ENCODE results near the gene ATP12A. TPM values are rescaled to one million over a fixed set of nuclear protein-coding genes. Genes with fewer than 3 reads are reported as not detected.

ATP12A gene
- polyA plus RNA-seq, 3 donors: not detected

DNA sequence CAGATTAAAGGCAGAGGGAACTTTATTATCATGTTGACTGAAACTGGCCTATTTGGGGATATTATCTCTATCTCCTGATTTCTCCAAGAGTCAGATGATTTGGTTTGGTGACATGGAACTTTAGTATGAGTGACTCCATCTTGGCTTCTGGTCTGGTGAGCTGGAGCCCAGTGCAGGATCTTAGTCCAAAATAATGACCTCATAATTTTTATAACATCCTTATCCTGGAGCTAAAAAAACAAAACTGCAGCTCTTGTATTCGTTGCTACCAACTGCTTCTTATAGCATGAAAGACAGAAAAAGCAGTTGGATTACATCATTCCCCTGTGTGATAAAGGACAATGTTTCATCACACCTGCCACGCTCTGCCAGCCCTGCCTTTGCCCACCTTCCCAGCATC lies 44.5 kb downstream of the ATP12A start:
- no peaks in the 10 kb centered on the region for H3K9me3 ChIP-seq (replicated peaks in 1 of 2; ENCODE audit: control insufficient read depth in 1 of 2, insufficient read depth in 1 of 2, low read length in 2 of 2)
- H3K27ac ChIP-seq (ENCODE audit: low read depth in 1 of 2, low read length in 2 of 2): no peak overlapping the region
- intact Hi-C loops (cut with micrococcal nuclease): no loop called here
- H3K4me2 ChIP-seq (replicated peaks; ENCODE audit: extremely low read depth, low read length, poor library complexity, severe bottlenecking): no peak overlapping the region
- H3K36me3 ChIP-seq (replicated peaks in 1 of 2; ENCODE audit: control insufficient read depth in 1 of 2, insufficient read depth in 2 of 2, low read length in 2 of 2): no peaks in the 10 kb centered on the region
- Mint-ChIP-seq H3K4me1 (peaks cover 2% of the 10 kb centered on the region), H3K27me3 (ENCODE audit: low read depth in 3 of 3) (peaks cover 2 to 4% (median 2%) of the 10 kb centered on the region in 3 donors), H3K36me3 (no peaks in the 10 kb centered on the region), H3K27ac (no peak overlapping the region), H3K9me3 (peaks cover 0 to 2% (median 0%) of the 10 kb centered on the region in 7 donors), H3K4me3 (no peak overlapping the region)
- H3K4me3 ChIP-seq (replicated peaks in 1 of 3; ENCODE audit: low read depth in 2 of 3, low read length in 3 of 3): no peak overlapping the region
- H4K20me1 ChIP-seq (ENCODE audit: insufficient read depth, low read length): no peaks in the 10 kb centered on the region
- DNase-seq: no peak
- no peaks in the 10 kb centered on the region for H3K79me2 ChIP-seq (ENCODE audit: insufficient read depth, low read length)
- no peak overlapping the region for H2AFZ ChIP-seq (ENCODE audit: insufficient read depth, low read depth, low read length, poor library complexity, severe bottlenecking)
- no peaks in the 10 kb centered on the region for H3K4me1 ChIP-seq (ENCODE audit: control insufficient read depth in 1 of 2, insufficient read depth in 2 of 2, low read length in 2 of 2)
- TF ChIP-seq, protein P1, sequence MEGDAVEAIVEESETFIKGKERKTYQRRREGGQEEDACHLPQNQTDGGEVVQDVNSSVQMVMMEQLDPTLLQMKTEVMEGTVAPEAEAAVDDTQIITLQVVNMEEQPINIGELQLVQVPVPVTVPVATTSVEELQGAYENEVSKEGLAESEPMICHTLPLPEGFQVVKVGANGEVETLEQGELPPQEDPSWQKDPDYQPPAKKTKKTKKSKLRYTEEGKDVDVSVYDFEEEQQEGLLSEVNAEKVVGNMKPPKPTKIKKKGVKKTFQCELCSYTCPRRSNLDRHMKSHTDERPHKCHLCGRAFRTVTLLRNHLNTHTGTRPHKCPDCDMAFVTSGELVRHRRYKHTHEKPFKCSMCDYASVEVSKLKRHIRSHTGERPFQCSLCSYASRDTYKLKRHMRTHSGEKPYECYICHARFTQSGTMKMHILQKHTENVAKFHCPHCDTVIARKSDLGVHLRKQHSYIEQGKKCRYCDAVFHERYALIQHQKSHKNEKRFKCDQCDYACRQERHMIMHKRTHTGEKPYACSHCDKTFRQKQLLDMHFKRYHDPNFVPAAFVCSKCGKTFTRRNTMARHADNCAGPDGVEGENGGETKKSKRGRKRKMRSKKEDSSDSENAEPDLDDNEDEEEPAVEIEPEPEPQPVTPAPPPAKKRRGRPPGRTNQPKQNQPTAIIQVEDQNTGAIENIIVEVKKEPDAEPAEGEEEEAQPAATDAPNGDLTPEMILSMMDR (IDR thresholded peaks at IDR 0.05): no peak
- H3K9ac ChIP-seq (ENCODE audit: insufficient read depth, low read length, poor library complexity, severe bottlenecking): no peak overlapping the region
- WGBS (ENCODE audit: insufficient coverage): 31% methylated on average over 2 of the region's 2 CpGs
- H3K27me3 ChIP-seq (ENCODE audit: control insufficient read depth in 2 of 2, insufficient read depth in 2 of 2, low read length in 2 of 2): no peaks in the 10 kb centered on the region

DNA sequence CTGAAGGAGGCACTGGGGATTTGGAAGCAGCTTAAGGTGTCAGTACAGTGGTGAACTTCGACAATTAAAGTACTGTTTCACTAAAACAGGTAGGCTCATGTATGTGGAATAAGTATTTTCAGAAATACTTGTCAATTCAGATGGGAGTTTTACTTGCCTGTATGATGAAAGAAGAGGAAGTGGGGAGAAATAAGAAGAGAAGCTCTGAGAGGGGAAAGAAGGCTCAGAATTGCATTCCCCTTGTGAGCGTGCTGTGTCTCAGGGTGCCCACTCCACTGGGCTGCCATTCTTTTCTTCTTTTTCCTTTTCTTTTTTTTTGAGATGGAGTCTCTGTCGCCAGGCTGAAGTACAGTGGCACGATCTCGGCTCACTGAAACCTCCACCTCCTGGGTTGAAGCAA lies 45.2 kb downstream of the ATP12A start:
- H3K9ac ChIP-seq (ENCODE audit: insufficient read depth, low read length, poor library complexity, severe bottlenecking): no peak overlapping the region
- Mint-ChIP-seq H3K27me3 (ENCODE audit: low read depth in 3 of 3) (peaks cover 0 to 2% (median 2%) of the 10 kb centered on the region in 3 donors), H3K9me3 (peaks cover 0 to 3% (median 0%) of the 10 kb centered on the region in 7 donors), H3K27ac (no peak overlapping the region), H3K4me3 (no peak overlapping the region), H3K36me3 (no peaks in the 10 kb centered on the region), H3K4me1 (peaks cover 2% of the 10 kb centered on the region)
- no peaks in the 10 kb centered on the region for H3K36me3 ChIP-seq (replicated peaks in 1 of 2; ENCODE audit: control insufficient read depth in 1 of 2, insufficient read depth in 2 of 2, low read length in 2 of 2)
- no peaks in the 10 kb centered on the region for H3K79me2 ChIP-seq (ENCODE audit: insufficient read depth, low read length)
- H3K27me3 ChIP-seq (ENCODE audit: control insufficient read depth in 2 of 2, insufficient read depth in 2 of 2, low read length in 2 of 2): no peaks in the 10 kb centered on the region
- 94% methylated on average over 3 of the region's 5 CpGs for WGBS (ENCODE audit: insufficient coverage)
- H3K27ac ChIP-seq (ENCODE audit: low read depth in 1 of 2, low read length in 2 of 2): no peak overlapping the region
- no peaks in the 10 kb centered on the region for H3K4me1 ChIP-seq (ENCODE audit: control insufficient read depth in 1 of 2, insufficient read depth in 2 of 2, low read length in 2 of 2)
- TF ChIP-seq, protein P1 (IDR thresholded peaks at IDR 0.05): no peak
- intact Hi-C loops (cut with micrococcal nuclease): no loop called here
- H4K20me1 ChIP-seq (ENCODE audit: insufficient read depth, low read length): no peaks in the 10 kb centered on the region
- H3K9me3 ChIP-seq (replicated peaks in 1 of 2; ENCODE audit: control insufficient read depth in 1 of 2, insufficient read depth in 1 of 2, low read length in 2 of 2): no peaks in the 10 kb centered on the region
- no peak for DNase-seq
- no peak overlapping the region for H3K4me3 ChIP-seq (replicated peaks in 1 of 3; ENCODE audit: low read depth in 2 of 3, low read length in 3 of 3)
- no peak overlapping the region for H2AFZ ChIP-seq (ENCODE audit: insufficient read depth, low read depth, low read length, poor library complexity, severe bottlenecking)
- H3K4me2 ChIP-seq (replicated peaks; ENCODE audit: extremely low read depth, low read length, poor library complexity, severe bottlenecking): no peak overlapping the region

All from CD14-positive monocyte (primary cell).